Mucosa of descending colon (tissue), 3 donors: ENCODE results near the gene HLCS. TPM values are rescaled to one million over a fixed set of nuclear protein-coding genes. Genes with fewer than 3 reads are reported as not detected.

Source experiments
- ATAC-seq: fragments of 200-7000 bp; cut with Tn5 transposase; one replicate; pipeline ENCODE4 v1.9.1; 2020; ENCODE audit warnings: mild to moderate bottlenecking, moderate library complexity
- DNase-seq, 3 donors: peaks; one replicate each; pipeline ENCODE4 v3.0.0-alpha.2; 2020
- H3K36me3 ChIP-seq: fragments of 200-600 bp; one replicate; pipeline ENCODE4 v1.8.0; 2021; ENCODE audit warnings: low read depth, mild to moderate bottlenecking
- H3K4me1 ChIP-seq: fragments of 200-600 bp; one replicate; pipeline ENCODE4 v1.8.0; 2021; ENCODE audit warnings: low read depth, mild to moderate bottlenecking
- H3K4me3 ChIP-seq: fragments of 200-600 bp; one replicate; pipeline ENCODE4 v1.8.0; 2021; ENCODE audit warnings: mild to moderate bottlenecking
- H3K9me3 ChIP-seq: fragments of 200-600 bp; one replicate; pipeline ENCODE4 v1.8.0; 2021; ENCODE audit warnings: mild to moderate bottlenecking
- intact Hi-C, 2 donors: fragments of 100-400 bp; cut with DNase I in 1 of 2; cut with micrococcal nuclease in 1 of 2; formaldehyde crosslinking; loops; one replicate each; pipeline versions ENCODE4 v1.11.0 to v1.11.1; 2022; cut with DNase I, micrococcal nuclease
- total RNA-seq, 3 donors: library from RNA; stranded (reverse); fragmentation: NEBNext Ultra II Directional in 2 of 3; extraction: Animal tissue kit (Norgen Biotek cat#: 25700) in 2 of 3; gene quantifications; one replicate each; pipeline versions ENCODE4 v1.2.1 to v1.2.4, GENCODE V29; 2021 to 2023
- TF ChIP-seq, protein P1 (sequence below): fragments of 200-600 bp; IDR thresholded peaks from one replicate; pipeline ENCODE4 v1.8.0; 2022; ENCODE audit warnings: antibody characterized with exemption, mild to moderate bottlenecking
- donor health status: DM: no; HTN: no; CAD: no; lungs with moderate emphysema.
- donor health status: DM: no; HTN: no; CAD: no.
- donor health status: DM: no; HTN: yes; CAD: no.

The HLCS gene
- total RNA-seq, 3 donors from 2014 or later: 13.3 to 16.7 (median 14.9) TPM

DNA sequence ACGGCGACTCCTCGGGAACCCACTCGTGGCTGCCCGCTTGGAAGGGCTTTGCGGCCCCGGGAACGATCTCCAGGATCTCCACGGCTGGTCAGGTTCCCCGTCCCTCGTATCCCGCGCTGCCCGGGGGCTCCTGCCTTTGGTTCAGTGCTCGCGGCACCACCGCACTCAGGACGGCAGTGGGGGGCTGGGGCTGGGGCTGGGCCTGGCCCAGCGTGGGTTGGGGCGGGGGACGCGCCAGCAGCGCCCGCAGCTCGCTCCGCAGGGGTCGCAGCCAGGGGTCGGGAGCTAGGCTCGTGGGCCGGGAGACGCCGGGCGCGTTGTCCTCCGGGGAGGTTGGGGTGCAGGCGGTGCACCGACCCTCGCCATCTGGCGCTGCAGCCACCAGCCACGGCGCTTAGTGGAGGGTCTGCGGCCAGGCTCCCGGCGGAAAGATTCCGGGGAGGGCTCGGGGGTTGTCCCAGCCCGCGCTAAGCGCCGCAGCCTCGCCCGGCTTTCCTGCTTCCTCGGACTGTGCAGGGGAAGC, 258.6 kb downstream of the HLCS start:
- intact Hi-C loops: no loop called here
- Histone ChIP-seq H3K4me3 (no peak overlapping the region), H3K4me1 (peaks cover 34% of the 10 kb centered on the region)

DNA sequence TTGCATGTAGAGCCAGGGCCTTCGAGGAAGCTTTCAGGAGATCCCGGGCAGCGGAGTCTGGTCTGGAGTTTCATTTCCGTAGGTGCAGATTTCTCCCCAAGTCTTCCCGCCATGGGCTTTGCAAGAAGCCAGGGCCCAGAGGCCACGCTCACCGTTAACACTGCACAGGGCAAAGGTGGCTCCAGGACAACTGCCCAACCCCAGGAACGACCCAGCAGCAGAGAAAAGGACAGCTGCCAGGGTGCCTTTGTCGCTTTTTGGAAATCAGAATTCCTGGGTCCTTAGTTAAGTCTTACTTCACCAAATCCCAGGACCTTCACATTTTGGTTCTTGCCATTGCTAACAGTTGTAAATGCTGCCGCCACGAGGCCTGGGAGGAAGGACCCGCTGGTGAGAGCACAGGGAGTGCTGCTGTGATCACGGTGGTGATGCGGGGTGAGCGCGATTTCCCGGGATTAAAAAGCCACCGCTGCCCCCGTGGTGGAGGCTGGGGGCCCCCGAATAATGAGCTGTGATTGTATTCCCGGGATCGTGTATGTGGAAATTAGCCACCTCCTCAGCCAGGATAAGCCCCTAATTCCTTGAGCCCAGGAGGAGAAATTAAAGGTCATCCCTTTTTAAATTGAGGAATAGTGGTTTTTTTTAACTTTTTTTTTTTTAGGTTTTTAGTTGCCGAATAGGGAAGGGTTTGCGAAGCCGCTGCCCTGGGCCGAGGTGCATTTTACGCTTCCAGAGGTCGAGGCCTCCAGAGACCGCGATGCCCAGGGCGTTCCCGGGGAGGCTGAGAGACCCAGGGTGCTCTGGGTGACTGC, 259.3 kb downstream of the HLCS start:
- Histone ChIP-seq H3K9me3 (no peaks in the 10 kb centered on the region), H3K36me3 (no peaks in the 10 kb centered on the region), H3K4me1 (peaks cover 34% of the 10 kb centered on the region), H3K4me3 (no peak overlapping the region)
- TF ChIP-seq, protein P1, sequence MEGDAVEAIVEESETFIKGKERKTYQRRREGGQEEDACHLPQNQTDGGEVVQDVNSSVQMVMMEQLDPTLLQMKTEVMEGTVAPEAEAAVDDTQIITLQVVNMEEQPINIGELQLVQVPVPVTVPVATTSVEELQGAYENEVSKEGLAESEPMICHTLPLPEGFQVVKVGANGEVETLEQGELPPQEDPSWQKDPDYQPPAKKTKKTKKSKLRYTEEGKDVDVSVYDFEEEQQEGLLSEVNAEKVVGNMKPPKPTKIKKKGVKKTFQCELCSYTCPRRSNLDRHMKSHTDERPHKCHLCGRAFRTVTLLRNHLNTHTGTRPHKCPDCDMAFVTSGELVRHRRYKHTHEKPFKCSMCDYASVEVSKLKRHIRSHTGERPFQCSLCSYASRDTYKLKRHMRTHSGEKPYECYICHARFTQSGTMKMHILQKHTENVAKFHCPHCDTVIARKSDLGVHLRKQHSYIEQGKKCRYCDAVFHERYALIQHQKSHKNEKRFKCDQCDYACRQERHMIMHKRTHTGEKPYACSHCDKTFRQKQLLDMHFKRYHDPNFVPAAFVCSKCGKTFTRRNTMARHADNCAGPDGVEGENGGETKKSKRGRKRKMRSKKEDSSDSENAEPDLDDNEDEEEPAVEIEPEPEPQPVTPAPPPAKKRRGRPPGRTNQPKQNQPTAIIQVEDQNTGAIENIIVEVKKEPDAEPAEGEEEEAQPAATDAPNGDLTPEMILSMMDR: no peak
- no peak for DNase-seq
- intact Hi-C loops: no loop called here
- no peak for ATAC-seq

More for the DNA sequence above, 258.6 kb downstream of the HLCS start:
- TF ChIP-seq, protein P1: no peak
- DNase-seq (no peak), ATAC-seq (no peak)
- no peaks in the 10 kb centered on the region for H3K36me3 ChIP-seq
- H3K9me3 ChIP-seq: no peaks in the 10 kb centered on the region

DNA sequence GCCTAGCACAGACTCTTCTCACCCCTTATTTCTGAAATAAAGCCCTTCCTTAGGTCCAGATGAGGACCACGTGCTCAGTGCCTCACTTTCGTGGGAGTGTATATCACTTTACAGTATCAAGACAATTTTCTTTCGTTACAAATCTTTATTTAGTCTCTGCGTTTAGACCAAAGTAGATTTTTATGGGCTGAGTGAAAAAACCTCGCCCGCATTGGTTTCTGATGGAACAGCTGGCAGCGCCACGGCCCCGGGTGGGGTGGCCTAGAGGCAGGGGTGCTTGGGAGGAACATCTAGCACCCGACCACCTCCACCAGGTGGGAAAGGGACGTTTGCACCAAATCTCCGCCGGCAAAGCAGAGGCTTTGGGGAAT, 260.0 kb downstream of the HLCS start:
- TF ChIP-seq, protein P1: no peak
- intact Hi-C loops: no loop called here
- Histone ChIP-seq H3K4me1 (peaks cover 37% of the 10 kb centered on the region), H3K9me3 (no peaks in the 10 kb centered on the region), H3K36me3 (no peaks in the 10 kb centered on the region), H3K4me3 (no peak overlapping the region)
- no peak for ATAC-seq
- DNase-seq: no peak

DNA sequence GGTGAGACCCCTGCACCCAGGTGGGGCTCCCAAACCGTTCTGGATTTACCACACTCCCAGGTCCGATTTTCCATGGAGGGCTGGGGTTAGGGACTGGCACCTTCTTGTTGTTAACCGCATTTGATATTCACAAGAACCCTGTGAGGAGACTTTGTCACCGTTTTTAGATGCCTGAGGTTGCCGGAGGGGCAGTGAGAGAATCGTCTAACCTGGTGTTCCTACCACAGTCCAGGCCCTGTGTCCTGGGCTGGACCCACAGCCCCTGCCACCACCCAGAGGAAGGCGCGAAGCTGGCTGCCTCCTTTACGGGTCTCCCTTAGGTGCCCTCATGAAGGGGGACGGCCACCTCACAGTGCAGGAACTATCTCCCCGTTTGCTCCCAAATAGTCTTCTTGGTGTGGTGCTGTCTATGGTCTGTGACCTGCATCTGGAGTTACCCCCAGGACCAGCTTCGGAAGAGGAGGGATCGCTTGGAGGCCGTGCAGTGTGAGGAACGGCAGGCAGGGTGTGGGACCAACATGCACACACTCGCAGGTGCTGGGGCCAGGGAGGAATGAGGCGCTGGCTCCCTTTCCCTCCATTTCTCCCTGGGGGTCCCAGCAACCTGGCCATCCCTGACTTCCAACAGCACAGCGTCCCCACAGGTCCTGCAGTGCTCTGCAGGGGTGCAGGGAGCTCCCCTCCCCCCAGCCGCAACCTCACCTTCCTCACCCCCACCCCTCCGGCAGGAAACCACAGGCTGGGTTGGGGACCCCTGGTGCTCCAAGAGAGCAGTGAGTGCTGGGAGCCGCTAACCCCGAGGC, 260.6 kb downstream of the HLCS start:
- no peaks in the 10 kb centered on the region for H3K9me3 ChIP-seq
- ATAC-seq: no peak
- no peak overlapping the region for H3K4me3 ChIP-seq
- intact Hi-C loops: no loop called here
- H3K36me3 ChIP-seq: no peaks in the 10 kb centered on the region
- DNase-seq: no peak
- TF ChIP-seq, protein P1: no peak
- peaks cover 43% of the 10 kb centered on the region for H3K4me1 ChIP-seq

DNA sequence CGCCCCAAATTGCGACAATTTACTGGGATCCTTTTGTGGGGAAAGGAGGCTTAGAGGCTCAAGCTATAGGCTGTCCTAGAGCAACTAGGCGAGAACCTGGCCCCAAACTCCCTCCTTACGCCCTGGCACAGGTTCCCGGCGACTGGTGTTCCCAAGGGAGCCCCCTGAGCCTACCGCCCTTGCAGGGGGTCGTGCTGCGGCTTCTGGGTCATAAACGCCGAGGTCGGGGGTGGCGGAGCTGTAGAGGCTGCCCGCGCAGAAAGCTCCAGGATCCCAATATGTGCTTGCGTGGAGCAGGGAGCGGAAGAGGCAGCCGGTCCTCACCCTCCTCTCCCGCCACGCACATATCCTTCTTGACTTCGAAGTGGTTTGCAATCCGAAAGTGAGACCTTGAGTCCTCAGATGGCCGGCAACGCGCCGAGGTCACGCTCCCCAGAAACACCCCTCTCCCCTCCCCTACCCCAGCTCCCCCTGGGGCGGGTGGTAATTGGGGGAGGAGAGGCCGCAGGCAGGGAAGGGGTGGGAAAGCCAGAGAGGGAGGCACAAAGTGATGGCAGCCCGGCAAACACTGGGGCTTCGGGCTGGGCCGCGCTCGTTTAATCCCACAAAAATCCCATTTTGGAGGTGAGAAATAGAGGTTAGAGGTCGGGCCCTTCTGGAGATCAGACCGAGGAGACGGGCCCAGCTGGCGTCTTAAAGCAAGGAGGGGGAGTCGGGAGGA, 261.4 kb downstream of the HLCS start:
- Histone ChIP-seq H3K4me1 (peaks cover 41% of the 10 kb centered on the region), H3K36me3 (no peaks in the 10 kb centered on the region), H3K9me3 (no peaks in the 10 kb centered on the region), H3K4me3 (no peak overlapping the region)
- TF ChIP-seq, protein P1: no peak
- intact Hi-C loops: no loop called here
- ATAC-seq (no peak), DNase-seq (no peak)
